HepG2 (cell line): ENCODE results near the gene NRG2. TPM values are rescaled to one million over a fixed set of nuclear protein-coding genes. Genes with fewer than 3 reads are reported as not detected.

Experiments
- ATAC-seq: fragments of 200-7000 bp; cut with Tn5 transposase; 3 replicates; pipeline ENCODE4 v1.9.1; 2020; ENCODE audit warnings: mild to moderate bottlenecking, moderate library complexity
- BruUV-seq: library from RNA; stranded (reverse); fragments of 400-500 nt; replicated peaks from 2 replicates; lab custom pipeline; 2021; lab: Mats Ljungman, UMichigan
- CTCF ChIA-PET: fragments of 300-600 bp; formaldehyde crosslinking; extraction: SDS; loops from one replicate; lab custom pipeline; 2021; ENCODE audit warnings: low total read pairs, inconsistent platforms, low intra/inter-chr PET ratio; lab: Yijun Ruan, JAX
- POLR2A ChIA-PET: fragments of 350-600 bp; sonication (Branson Sonifier 250); formaldehyde crosslinking; loops from one replicate; lab custom pipeline; 2020; ENCODE audit warnings: antibody characterized with exemption, inconsistent platforms; lab: Yijun Ruan, JAX
- DNase-seq: peaks from one replicate; pipeline ENCODE4 v3.0.0-alpha.2; 2015; ENCODE audit warnings: low spot score
- FAIRE-seq: peaks from 3 replicates; lab custom pipeline; 2011; peaks lifted over from hg19 to GRCh38; lab: Jason Lieb, UNC
- H2AFZ ChIP-seq: one replicate; pipeline ENCODE4 v1.6.1; 2011; ENCODE audit warnings: low read length, inconsistent platforms
- H3K27ac ChIP-seq: fragments of 300-600 bp; 3 replicates; pipeline ENCODE4 v1.8.0; 2011; ENCODE audit warnings: mixed run types, mild to moderate bottlenecking, mixed read lengths, low read length, inconsistent platforms; ENCODE audit not compliant: insufficient read depth; ENCODE audit errors: extremely low read length
- H3K27me3 ChIP-seq, 2 experiments: fragments of 200-600 bp in 1 of 2; 2 replicates in 1 of 2; 3 replicates in 1 of 2; pipeline versions ENCODE4 v1.6.0 to v1.8.0; 2011; ENCODE audit warnings: low read length in 2 of 2, mild to moderate bottlenecking in 2 of 2, moderate library complexity in 2 of 2, inconsistent platforms in 1 of 2; ENCODE audit not compliant: insufficient read depth in 2 of 2, control insufficient read depth in 1 of 2
- H3K36me3 ChIP-seq, 2 experiments: fragments of 200-600 bp in 1 of 2; replicated peaks in 1 of 2; 2 replicates in 1 of 2; 3 replicates in 1 of 2; pipeline versions ENCODE4 v1.5.1 to v1.8.0; 2011; ENCODE audit warnings: low read length in 2 of 2, inconsistent platforms in 1 of 2; ENCODE audit not compliant: insufficient read depth in 2 of 2, control insufficient read depth in 1 of 2
- H3K4me1 ChIP-seq: 2 replicates; pipeline ENCODE4 v1.5.1; 2012; ENCODE audit warnings: low read length, inconsistent platforms; ENCODE audit not compliant: insufficient read depth
- H3K4me2 ChIP-seq: 2 replicates; pipeline ENCODE4 v1.6.0; 2011; ENCODE audit warnings: low read depth, low read length, inconsistent platforms
- H3K4me3 ChIP-seq, 3 experiments: fragments of 200-600 bp in 1 of 3; sonication (generic), shearing (Covaris generic) in 1 of 3; replicated peaks in 1 of 3; 2 replicates each; pipeline ENCODE4 v1.5.1; 2011 to 2016; ENCODE audit warnings: low read length in 3 of 3, inconsistent platforms in 2 of 3, low read depth in 2 of 3, mild to moderate bottlenecking in 2 of 3, control low read depth in 1 of 3, mixed read lengths in 1 of 3; ENCODE audit not compliant: insufficient read depth in 1 of 3
- H3K79me2 ChIP-seq: one replicate; pipeline ENCODE4 v1.6.1; 2011; ENCODE audit warnings: low read length, inconsistent platforms; ENCODE audit not compliant: insufficient read depth
- H3K9ac ChIP-seq: 2 replicates; pipeline ENCODE4 v1.6.0; 2011; ENCODE audit warnings: mild to moderate bottlenecking, low read depth, low read length, inconsistent platforms; ENCODE audit not compliant: insufficient read depth
- H3K9me3 ChIP-seq: 2 replicates; pipeline ENCODE4 v1.5.1; 2012; ENCODE audit warnings: mild to moderate bottlenecking, low read length
- H4K20me1 ChIP-seq: 2 replicates; pipeline ENCODE4 v1.6.0; 2011; ENCODE audit warnings: inconsistent platforms, mild to moderate bottlenecking, low read length, moderate library complexity; ENCODE audit not compliant: insufficient read depth
- ARHGAP35 ChIP-seq: sonication (generic); formaldehyde crosslinking; IDR thresholded peaks from 2 replicates; pipeline ENCODE4 v1.9.0; 2022; ENCODE audit warnings: mild to moderate bottlenecking, inconsistent platforms, moderate library complexity, missing genetic modification reagents, borderline replicate concordance
- DDIT3 ChIP-seq: sonication (generic); formaldehyde crosslinking; IDR thresholded peaks from 2 replicates; pipeline ENCODE4 v1.4.0; 2020; ENCODE audit warnings: mild to moderate bottlenecking, missing genetic modification reagents
- KMT2A ChIP-seq: sonication (generic); formaldehyde crosslinking; IDR thresholded peaks from 2 replicates; pipeline ENCODE4 v1.4.0; 2020; ENCODE audit warnings: missing genetic modification reagents
- MLLT10 ChIP-seq: sonication (generic); formaldehyde crosslinking; IDR thresholded peaks from 2 replicates; pipeline ENCODE4 v1.4.0; 2020; ENCODE audit warnings: missing genetic modification reagents
- NCOA1 ChIP-seq: sonication (generic); formaldehyde crosslinking; IDR thresholded peaks from 2 replicates; pipeline ENCODE4 v1.9.0; 2021; ENCODE audit warnings: missing genetic modification reagents
- PTBP1 ChIP-seq: fragments of 200-400 bp; formaldehyde crosslinking; IDR thresholded peaks from 2 replicates; pipeline ENCODE4 v1.6.1; 2018; ENCODE audit warnings: low read length, low read depth; ENCODE audit not compliant: poor library complexity, severe bottlenecking
- SMAD9 ChIP-seq: sonication (generic); formaldehyde crosslinking; IDR thresholded peaks from 2 replicates; pipeline ENCODE4 v1.5.1; 2020; ENCODE audit warnings: mild to moderate bottlenecking, missing genetic modification reagents
- ZBTB4 ChIP-seq: sonication (generic); formaldehyde crosslinking; IDR thresholded peaks from 2 replicates; pipeline ENCODE4 v1.4.0; 2020; ENCODE audit warnings: missing genetic modification reagents, mild to moderate bottlenecking, borderline replicate concordance
- ZNF10 ChIP-seq: sonication (generic); formaldehyde crosslinking; IDR thresholded peaks from 2 replicates; pipeline ENCODE4 v1.4.0; 2020; ENCODE audit warnings: mild to moderate bottlenecking, low read depth, missing genetic modification reagents, borderline replicate concordance
- ZNF44 ChIP-seq: sonication (generic); formaldehyde crosslinking; IDR thresholded peaks from 2 replicates; pipeline ENCODE4 v1.5.1; 2020; ENCODE audit warnings: mild to moderate bottlenecking, missing genetic modification reagents
- ZNF670 ChIP-seq: sonication (generic); formaldehyde crosslinking; IDR thresholded peaks from 2 replicates; pipeline ENCODE4 v1.8.0; 2022; ENCODE audit warnings: mild to moderate bottlenecking, missing genetic modification reagents, borderline replicate concordance
- WGBS: methylation state at CpG from one replicate; pipeline ENCODE4 v1.1.6; 2017; ENCODE audit warnings: low lambda C conversion rate; 5-methylcytosine and 5-hydroxymethylcytosine counted together
- in situ Hi-C: cut with HindIII; loops from 2 replicates; pipeline ENCODE4 v1.10.0; 2017; ENCODE audit warnings: low pct_unique_long_range_greater_than_20kb; ENCODE audit not compliant: extremely low pct_ligation_motif_present
- intact Hi-C: fragments of 100-400 bp; cut with micrococcal nuclease; formaldehyde crosslinking; loops from one replicate; pipeline ENCODE4 v1.10.0; 2022; ENCODE audit not compliant: unreplicated experiment
- polyA plus RNA-seq, 8 experiments: library from polyadenylated mRNA; depleted of rRNA in 3 of 8; stranded (reverse) in 7 of 8; unstranded in 1 of 8; fragments of >200 nt; fragmentation: Illumina TruSeq in 4 of 8; extraction: Trizol in 4 of 8; gene quantifications; 2 replicates each; pipeline versions ENCODE4 v1.2.1 to v1.2.3, GENCODE V29; 2011 to 2016; ENCODE audit warnings: low read depth in 4 of 8, missing spikeins in 1 of 8, mixed read lengths in 1 of 8; ENCODE audit not compliant: insufficient read depth in 1 of 8
- total RNA-seq, 5 experiments: library from RNA; depleted of rRNA; stranded (reverse); fragments of >200 nt; fragmentation: Illumina TruSeq; extraction: Trizol; gene quantifications; 2 replicates each; pipeline ENCODE4 v1.2.3, GENCODE V29; 2016; ENCODE audit warnings: low read depth in 1 of 5
- TF ChIP-seq, protein P1 (sequence below): sonication (generic); formaldehyde crosslinking; IDR thresholded peaks from 2 replicates; pipeline ENCODE4 v1.5.1; 2020; ENCODE audit warnings: mild to moderate bottlenecking, moderate library complexity, missing genetic modification reagents
- TF ChIP-seq, protein P2 (sequence below): sonication (generic); formaldehyde crosslinking; IDR thresholded peaks from 2 replicates; pipeline ENCODE4 v1.4.0; 2020; ENCODE audit warnings: missing genetic modification reagents, mild to moderate bottlenecking, borderline replicate concordance

The NRG2 gene
- total and polyA plus RNA-seq, 2 of the 13 experiments (the other 11 are each of a cell fraction or from before 2014, with no cell fraction given) = not detected

GRCh38 chr5:140090251-140090650, 47.2 kb upstream of the NRG2 start:
- no peak overlapping the region for H3K4me2 ChIP-seq
- TF ChIP-seq KMT2A (CRISPR knock-in tag) = no peak
- TF ChIP-seq ZNF10 (CRISPR knock-in tag) = no peak
- TF ChIP-seq, protein P1, sequence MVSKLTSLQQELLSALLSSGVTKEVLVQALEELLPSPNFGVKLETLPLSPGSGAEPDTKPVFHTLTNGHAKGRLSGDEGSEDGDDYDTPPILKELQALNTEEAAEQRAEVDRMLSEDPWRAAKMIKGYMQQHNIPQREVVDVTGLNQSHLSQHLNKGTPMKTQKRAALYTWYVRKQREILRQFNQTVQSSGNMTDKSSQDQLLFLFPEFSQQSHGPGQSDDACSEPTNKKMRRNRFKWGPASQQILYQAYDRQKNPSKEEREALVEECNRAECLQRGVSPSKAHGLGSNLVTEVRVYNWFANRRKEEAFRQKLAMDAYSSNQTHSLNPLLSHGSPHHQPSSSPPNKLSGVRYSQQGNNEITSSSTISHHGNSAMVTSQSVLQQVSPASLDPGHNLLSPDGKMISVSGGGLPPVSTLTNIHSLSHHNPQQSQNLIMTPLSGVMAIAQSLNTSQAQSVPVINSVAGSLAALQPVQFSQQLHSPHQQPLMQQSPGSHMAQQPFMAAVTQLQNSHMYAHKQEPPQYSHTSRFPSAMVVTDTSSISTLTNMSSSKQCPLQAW (CRISPR knock-in tag) = no peak
- no peak for TF ChIP-seq DDIT3 (CRISPR knock-in tag)
- no peak for TF ChIP-seq PTBP1
- TF ChIP-seq ZNF670 = no peak
- no peak for TF ChIP-seq NCOA1 (CRISPR knock-in tag)
- TF ChIP-seq, all 625 proteins: peak for 0
- ChIA-PET POLR2A (no interaction called here), CTCF (no interaction called here)
- Histone ChIP-seq H3K27me3 (peaks cover 0 to 12% of the 10 kb centered on the region in 2 experiments; a peak in 1 of 5 replicates), H3K4me1 (no peaks in the 10 kb centered on the region), H3K4me3 (no peak overlapping the region), H2AFZ (no peak overlapping the region), H3K9me3 (peaks cover 12% of the 10 kb centered on the region), H3K27ac (no peak overlapping the region), H3K79me2 (no peaks in the 10 kb centered on the region), H4K20me1 (no peaks in the 10 kb centered on the region), H3K9ac (no peak overlapping the region), H3K36me3 (no peaks in the 10 kb centered on the region)
- FAIRE-seq (no peak), DNase-seq (no peak), ATAC-seq (no peak)
- WGBS = 0% methylated on average over 1 of the region's 1 CpG
- intact Hi-C loops = no loop called here
- in situ Hi-C loops = no loop called here
- BruUV-seq = no TSS peak

DNA sequence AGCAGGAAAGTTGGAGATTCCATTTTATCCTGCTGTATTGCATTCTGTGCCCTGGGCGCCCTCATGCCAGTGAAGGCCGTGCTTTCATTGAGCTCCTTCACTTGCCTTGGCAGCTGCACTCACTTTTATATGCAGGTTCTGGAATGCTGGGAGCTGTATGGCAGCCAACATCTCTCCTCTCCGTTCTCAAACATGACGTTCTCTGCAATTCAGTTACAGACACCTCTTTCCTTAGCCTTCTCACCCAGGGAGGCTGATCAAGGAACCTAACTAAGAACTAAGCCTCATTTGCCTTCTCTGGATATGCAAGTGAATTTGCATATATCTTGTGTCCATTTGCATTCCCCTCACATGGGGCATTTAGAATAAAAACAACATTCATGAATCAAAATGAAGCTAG, 41.4 kb upstream of the NRG2 start:
- in situ Hi-C loops = no loop called here
- ChIA-PET CTCF (no interaction called here), POLR2A (no interaction called here)
- TF ChIP-seq ZBTB4 (CRISPR knock-in tag) = no peak
- TF ChIP-seq ZNF44 = no peak
- TF ChIP-seq SMAD9 (CRISPR knock-in tag) = no peak
- TF ChIP-seq MLLT10 (CRISPR knock-in tag) = no peak
- no peak for TF ChIP-seq ARHGAP35 (CRISPR knock-in tag)
- TF ChIP-seq, protein P2, sequence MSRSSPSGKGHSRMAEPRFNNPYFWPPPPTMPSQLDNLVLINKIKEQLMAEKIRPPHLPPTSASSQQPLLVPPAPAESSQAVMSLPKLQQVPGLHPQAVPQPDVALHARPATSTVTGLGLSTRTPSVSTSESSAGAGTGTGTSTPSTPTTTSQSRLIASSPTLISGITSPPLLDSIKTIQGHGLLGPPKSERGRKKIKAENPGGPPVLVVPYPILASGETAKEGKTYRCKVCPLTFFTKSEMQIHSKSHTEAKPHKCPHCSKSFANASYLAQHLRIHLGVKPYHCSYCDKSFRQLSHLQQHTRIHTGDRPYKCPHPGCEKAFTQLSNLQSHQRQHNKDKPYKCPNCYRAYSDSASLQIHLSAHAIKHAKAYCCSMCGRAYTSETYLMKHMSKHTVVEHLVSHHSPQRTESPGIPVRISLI (CRISPR knock-in tag) = no peak

More for the DNA sequence above, 41.4 kb upstream of the NRG2 start:
- ATAC-seq = no peak
- Histone ChIP-seq H3K4me3 (no peak overlapping the region), H3K27ac (no peak overlapping the region), H3K4me1 (no peaks in the 10 kb centered on the region), H3K9me3 (peaks cover under 1% of the 10 kb centered on the region; the same call in 1 of the 2 replicates), H3K27me3 (peaks cover 0 to 4% of the 10 kb centered on the region in 2 experiments; a peak in 1 of 5 replicates), H3K4me2 (no peak overlapping the region), H4K20me1 (no peaks in the 10 kb centered on the region), H2AFZ (no peak overlapping the region), H3K79me2 (no peaks in the 10 kb centered on the region), H3K9ac (no peak overlapping the region), H3K36me3 (no peaks in the 10 kb centered on the region)
- BruUV-seq = no TSS peak
- FAIRE-seq = no peak
- no peak for DNase-seq
- WGBS = 35% methylated on average over 4 of the region's 4 CpGs
- intact Hi-C loops = no loop called here
